Ectodermal cell (in vitro differentiated cells): Measurements from ENCODE around the gene NXF1. TPM values are rescaled to one million over a fixed set of nuclear protein-coding genes. Genes with fewer than 3 reads are reported as not detected.

ENCODE experiments used
- H3K27ac ChIP-seq: 2 replicates; pipeline ENCODE4 v1.7.0; 2013; ENCODE audit warnings: mild to moderate bottlenecking, low read depth, low read length; ENCODE audit not compliant: insufficient read depth, poor library complexity, severe bottlenecking
- H3K27me3 ChIP-seq: 2 replicates; pipeline ENCODE4 v1.7.0; 2013; ENCODE audit warnings: mild to moderate bottlenecking, low read length; ENCODE audit not compliant: insufficient read depth, control insufficient read depth, poor library complexity, severe bottlenecking
- H3K36me3 ChIP-seq: one replicate; pipeline ENCODE4 v1.7.0; 2013; ENCODE audit warnings: low read length; ENCODE audit not compliant: control insufficient read depth, insufficient read depth
- H3K4me1 ChIP-seq: one replicate; pipeline ENCODE4 v1.7.0; 2013; ENCODE audit warnings: low read length; ENCODE audit not compliant: control insufficient read depth, insufficient read depth
- H3K4me3 ChIP-seq: 2 replicates; pipeline ENCODE4 v1.7.0; 2013; ENCODE audit warnings: low read depth, low read length, control low read depth; ENCODE audit not compliant: insufficient read depth
- H3K9me3 ChIP-seq: 2 replicates; pipeline ENCODE4 v1.7.0; 2013; ENCODE audit warnings: mild to moderate bottlenecking, low read length, moderate library complexity; ENCODE audit not compliant: control insufficient read depth
- WGBS, 2 experiments: methylation state at CpG; one replicate each; pipeline ENCODE4 v1.1.7; 2013; ENCODE audit warnings: missing lambda C conversion rate in 2 of 2; 5-methylcytosine and 5-hydroxymethylcytosine counted together
- polyA plus RNA-seq, 4 experiments: library from polyadenylated mRNA; stranded (reverse); fragments of 50-300 nt; gene quantifications; one replicate each; pipeline ENCODE4 v1.2.3, GENCODE V29; 2013

Gene NXF1
- polyA plus RNA-seq (2013, experiment 1 of 4): 77.1 TPM
- polyA plus RNA-seq (2013, experiment 2 of 4): 93.5 TPM
- 67.9 TPM for polyA plus RNA-seq (2013, experiment 3 of 4)
- polyA plus RNA-seq (2013, experiment 4 of 4): 74.0 TPM

DNA sequence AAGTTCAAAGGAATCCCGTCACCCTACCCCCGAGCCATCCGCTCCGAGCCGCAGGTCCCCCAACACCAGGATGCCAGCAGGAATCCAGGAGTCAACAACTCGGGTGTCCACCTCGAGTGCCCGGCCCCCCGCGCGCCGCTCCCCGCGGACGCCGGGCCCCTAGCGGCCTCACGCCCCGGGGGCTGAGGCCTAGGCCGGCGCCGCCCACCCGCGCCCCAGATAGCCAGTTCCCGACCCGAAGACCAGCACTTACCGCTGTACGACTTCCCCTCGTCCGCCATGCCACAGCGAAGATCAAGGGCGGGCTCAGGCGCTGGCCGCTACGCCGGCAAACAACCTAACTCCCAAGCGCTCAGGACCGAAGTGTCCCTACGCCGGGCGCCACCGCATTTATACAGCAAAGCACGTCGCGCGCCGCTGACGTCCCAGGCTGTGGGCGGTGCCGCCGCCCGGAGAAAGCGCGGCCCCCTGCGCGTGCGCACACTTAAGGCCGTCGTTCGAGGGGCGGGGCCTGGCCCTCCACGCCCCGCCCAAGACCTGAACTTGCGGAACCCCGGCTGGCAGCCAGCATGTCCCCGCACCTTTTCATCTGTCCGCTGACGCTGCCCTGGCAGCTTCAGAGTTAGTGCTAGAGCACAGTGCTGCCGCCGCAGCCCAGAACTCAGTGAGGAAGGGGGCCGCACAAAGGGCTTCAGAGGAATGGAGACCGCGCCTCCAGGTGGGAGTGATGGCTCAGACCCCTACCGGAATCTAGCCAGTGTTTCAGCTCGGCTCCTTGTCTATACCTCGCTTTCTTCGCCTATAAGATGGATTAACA, at the start of gene NXF1:
TSS of gene NXF1 (minus strand) at position 365 of the 817 bp plus-strand sequence. CDS start at position 281, 84 bp downstream.
- Histone ChIP-seq H3K27ac (peak within 1 kb of the TSS; percentile 61), H3K36me3 (peaks cover 24% of the 10 kb centered on the region), H3K4me3 (peak within 1 kb of the TSS; percentile 95), H3K9me3 (no peaks in the 10 kb centered on the region), H3K27me3 (no peaks in the 10 kb centered on the region), H3K4me1 (peaks cover 10% of the 10 kb centered on the region)
- 1% methylated on average over 77 of the region's 77 CpGs for WGBS, 2 experiments

DNA sequence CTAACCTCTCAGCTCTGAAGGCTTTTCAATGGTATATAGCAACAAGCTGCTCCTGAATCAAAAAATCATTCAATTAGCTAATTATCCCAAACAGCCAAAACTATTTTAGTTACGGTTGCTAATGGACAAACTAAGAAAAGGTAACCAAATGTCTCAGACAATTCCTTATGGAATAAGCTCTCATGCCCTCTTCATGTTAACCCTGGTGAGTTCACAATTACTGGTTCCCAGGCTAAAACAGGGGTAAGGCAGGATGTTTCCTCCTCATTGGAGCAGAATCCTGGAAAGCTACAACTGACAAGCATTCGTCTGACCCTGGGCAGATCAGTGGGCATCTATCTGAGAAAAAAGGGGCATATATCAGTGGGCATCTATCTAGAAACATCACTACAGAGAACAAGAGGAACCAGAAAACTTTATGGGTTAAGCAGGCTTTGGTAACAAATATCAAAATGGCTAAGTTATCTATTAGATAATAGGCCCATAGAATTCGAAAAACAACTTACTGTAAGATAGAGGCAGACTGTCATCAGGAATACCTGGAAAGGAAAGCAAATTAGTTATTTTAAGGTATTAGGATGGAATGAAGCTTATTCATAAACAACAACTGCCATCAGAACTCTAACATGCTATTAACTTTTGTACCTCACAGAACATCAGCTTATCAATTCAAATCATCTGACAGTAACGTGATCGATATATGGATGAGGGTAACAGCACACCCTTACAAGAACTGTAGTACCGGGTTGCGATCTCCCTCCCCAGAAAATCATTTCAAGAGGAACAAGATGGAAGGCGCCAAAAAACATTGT, 49.0 kb upstream of the NXF1 start:
- Histone ChIP-seq H3K36me3 (peaks cover 34% of the 10 kb centered on the region), H3K27me3 (no peaks in the 10 kb centered on the region), H3K4me1 (peaks cover 21% of the 10 kb centered on the region), H3K27ac (no peak overlapping the region), H3K4me3 (peak overlapping the region; percentile 98), H3K9me3 (no peaks in the 10 kb centered on the region)
- WGBS, 2 experiments: 6 to 8% methylated on average over 8 of the region's 8 CpGs

DNA sequence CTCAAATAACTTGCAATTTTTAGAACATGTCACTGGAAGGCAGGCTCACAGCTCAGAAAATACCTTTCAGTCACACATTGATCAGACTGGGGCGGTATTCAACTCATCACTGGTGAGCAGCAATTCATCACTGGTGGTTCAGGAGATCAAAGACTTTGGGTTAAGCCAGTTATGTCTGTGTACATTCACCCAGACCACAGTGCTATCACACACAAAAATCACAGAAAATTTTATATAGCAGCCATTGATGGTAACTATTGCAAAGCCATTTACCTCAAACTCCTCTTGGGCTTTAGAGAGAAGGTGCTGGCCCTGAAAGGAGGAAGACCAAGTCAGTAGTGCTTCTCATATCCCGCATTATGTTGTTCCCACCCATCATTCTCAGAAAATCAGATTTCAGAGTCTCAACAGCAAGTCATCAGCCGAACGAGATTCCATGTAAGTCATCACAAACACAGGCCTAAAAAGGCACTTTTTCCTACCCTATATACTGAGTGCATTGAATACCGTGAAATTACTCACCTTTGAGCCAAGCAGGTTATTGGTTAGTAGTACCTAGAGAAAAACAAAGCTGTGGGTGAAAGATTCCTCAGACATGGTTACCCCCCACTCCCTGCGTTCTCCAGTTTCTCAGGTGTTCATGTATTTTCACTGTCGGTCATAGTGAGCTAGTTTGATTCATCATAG, 48.2 kb upstream of the NXF1 start:
- 57 to 62% methylated on average over 7 of the region's 7 CpGs for WGBS, 2 experiments
- no peaks in the 10 kb centered on the region for H3K9me3 ChIP-seq
- peaks cover 21% of the 10 kb centered on the region for H3K4me1 ChIP-seq
- H3K36me3 ChIP-seq: peaks cover 34% of the 10 kb centered on the region
- peak overlapping the region; percentile 19 for H3K27ac ChIP-seq
- H3K4me3 ChIP-seq: peak overlapping the region; percentile 98
- H3K27me3 ChIP-seq: no peaks in the 10 kb centered on the region

DNA sequence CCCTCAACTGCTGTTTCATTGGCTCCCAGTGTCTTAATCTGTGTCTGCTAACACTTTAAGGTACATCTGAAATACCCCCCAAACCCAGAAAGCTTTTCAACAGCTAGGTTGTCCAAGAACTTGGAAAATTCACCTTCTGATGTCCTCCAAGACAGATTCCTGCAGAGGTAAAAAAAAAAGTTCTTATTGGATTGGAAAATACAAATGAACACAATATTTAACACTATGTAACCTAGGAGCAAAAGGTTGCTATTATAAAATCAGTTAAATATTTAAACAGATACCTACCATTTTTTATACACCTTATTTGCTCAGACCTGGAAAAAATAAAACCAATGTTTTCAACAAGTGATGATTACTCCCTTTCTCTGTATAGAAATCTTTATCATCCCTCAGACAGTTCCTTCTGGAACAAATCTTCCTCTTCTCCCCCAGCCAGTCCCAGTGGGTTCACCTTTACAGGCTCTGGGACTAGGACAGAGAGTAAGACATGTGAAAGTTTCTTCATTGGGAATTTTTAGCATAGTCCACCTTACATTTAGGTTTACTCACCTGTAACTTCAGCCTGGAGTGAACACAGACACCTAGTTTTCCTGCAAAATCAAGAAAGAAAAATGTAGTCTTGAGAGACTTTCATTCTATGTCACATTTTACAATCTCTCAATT, 47.4 kb upstream of the NXF1 start:
- Histone ChIP-seq H3K27ac (no peak overlapping the region), H3K4me3 (peak overlapping the region; percentile 98), H3K27me3 (no peaks in the 10 kb centered on the region), H3K4me1 (peaks cover 13% of the 10 kb centered on the region), H3K36me3 (peaks cover 34% of the 10 kb centered on the region), H3K9me3 (no peaks in the 10 kb centered on the region)

DNA sequence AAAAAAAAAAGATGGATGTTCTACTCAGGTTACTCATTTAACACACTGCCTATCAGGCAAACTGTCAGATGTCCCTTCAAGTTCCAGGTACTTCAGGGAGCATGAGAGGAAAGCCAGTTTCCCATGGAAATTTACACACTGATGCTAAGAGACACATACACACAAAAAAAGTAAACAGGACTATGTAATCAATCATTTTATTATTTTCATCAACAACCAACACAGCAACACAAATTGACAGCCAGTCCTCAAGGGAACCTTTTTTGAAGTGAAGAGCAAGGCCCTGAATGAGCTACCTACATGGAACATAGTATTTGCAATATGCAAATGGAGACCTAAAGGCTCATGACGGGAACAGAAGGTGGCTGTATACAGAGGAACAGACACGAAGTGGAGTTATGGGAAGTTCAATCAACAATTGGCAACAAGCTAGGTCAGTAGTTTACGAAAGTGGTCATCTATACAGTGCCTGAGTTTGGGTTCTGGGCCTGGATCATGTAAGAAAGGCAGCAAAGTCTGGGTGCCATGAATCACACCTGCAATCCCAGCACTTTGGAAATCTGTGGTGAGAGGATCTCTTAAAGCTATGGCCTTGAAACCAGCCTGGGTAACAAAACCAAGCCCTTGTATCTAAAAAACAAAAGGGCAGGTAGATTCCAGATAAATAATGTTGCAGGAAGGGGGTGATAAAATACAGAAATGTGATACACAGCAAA, 46.7 kb upstream of the NXF1 start:
- Histone ChIP-seq H3K9me3 (no peaks in the 10 kb centered on the region), H3K4me1 (peaks cover 13% of the 10 kb centered on the region), H3K4me3 (no peak overlapping the region), H3K27me3 (no peaks in the 10 kb centered on the region), H3K36me3 (peaks cover 34% of the 10 kb centered on the region), H3K27ac (no peak overlapping the region)
- 65 to 72% methylated on average over 3 of the region's 3 CpGs for WGBS, 2 experiments

DNA sequence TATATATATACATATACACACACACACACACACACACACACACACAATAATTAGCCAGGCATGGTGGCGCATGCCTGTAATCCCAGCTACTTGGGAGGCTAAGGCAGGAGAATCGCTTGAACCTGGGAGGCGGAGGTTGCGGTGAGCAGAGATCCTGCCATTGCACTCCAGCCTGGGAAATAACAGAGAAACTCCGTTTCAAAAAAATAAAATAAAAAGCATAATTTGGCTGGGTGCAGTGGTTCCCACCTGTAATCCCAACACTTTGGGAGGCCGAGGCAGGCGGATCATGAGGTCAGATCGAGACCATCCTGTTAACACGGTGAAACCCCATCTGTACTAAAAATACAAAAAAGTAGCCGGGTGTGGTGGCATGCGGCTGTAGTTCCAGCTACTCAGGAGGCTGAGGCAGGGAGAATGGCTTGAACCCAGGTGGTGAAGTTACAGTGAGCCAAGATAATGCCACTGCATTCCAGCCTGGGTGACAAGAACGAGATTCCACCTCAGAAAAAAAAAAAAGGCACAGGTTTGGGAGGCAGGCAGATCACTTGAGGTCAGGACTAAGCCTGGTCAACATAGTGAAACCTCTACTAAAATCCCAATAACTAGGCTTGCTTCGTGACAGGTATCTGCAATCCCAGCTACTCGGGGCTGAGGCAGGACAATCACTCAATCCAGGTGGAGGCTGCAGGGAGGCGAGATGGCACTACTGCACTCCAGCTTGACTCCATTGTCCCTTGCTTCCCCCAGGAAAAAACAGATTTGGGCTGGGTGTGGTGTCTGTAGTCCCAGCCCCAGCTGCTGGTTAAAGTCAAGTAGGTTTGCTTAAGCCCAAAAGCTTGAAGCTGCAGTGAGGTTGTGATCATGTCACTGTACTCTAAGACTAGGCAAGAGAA, 45.9 kb upstream of the NXF1 start:
- H3K27me3 ChIP-seq: no peaks in the 10 kb centered on the region
- no peak overlapping the region for H3K4me3 ChIP-seq
- 44 to 48% methylated on average over 15 of the region's 15 CpGs for WGBS, 2 experiments
- H3K36me3 ChIP-seq: peaks cover 34% of the 10 kb centered on the region
- no peak overlapping the region for H3K27ac ChIP-seq
- no peaks in the 10 kb centered on the region for H3K9me3 ChIP-seq
- H3K4me1 ChIP-seq: peaks cover 13% of the 10 kb centered on the region

DNA sequence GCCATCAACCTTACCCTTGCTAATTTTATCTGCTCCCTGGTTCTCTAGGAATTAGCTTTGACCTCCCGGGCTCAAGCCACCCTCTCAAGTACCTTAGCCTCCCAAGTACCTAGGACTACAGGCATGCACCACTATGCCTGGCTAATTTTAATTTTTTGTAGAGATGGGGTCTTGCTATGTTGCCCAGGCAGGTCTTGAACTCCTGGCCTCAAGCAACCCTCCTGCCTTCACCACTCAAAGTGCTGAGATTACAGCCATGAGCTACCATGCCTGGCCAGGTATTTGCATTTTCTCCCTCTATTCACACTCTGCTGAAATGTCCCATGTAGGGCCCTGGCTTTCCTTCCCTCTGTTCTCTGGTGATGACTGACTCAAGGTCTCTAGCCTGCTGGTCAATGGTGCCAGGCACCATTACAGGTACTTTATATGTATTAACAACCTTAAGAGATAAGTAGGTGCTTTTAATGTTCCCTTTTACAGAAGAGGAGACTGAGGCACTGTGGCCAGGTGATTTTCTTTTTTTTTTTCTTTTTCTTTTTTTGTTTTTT, 42.6 kb upstream of the NXF1 start:
- Histone ChIP-seq H3K4me1 (peaks cover 5% of the 10 kb centered on the region), H3K27ac (no peak overlapping the region), H3K4me3 (no peak overlapping the region), H3K27me3 (no peaks in the 10 kb centered on the region), H3K9me3 (no peaks in the 10 kb centered on the region), H3K36me3 (peaks cover 11% of the 10 kb centered on the region)
- WGBS, 2 experiments: 75 to 94% methylated on average over 1 of the region's 1 CpG

DNA sequence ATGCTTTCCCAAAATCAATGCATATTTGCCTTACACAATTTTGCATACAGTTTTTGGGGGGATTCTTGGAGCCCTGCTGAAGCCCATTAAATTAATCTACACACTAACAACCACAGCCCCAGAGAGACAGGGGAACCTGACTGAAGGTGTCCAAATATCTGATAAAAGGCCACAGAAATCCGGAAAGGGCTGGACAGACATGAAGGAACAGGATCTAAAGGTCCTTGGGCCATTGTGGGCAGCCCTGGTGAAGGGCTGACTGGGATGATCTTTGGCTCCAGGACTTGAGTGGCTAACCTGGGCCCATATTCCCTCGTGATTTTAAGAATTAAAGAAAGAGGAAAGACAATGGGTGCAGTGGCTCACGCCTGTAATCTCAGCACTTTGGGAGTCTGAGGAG, 40.9 kb upstream of the NXF1 start:
- WGBS, 2 experiments: 90 to 91% methylated on average over 3 of the region's 3 CpGs
- H3K27me3 ChIP-seq: no peaks in the 10 kb centered on the region

More for the DNA sequence above, 40.9 kb upstream of the NXF1 start:
- Histone ChIP-seq H3K4me1 (peaks cover 9% of the 10 kb centered on the region), H3K27ac (no peak overlapping the region), H3K9me3 (no peaks in the 10 kb centered on the region), H3K4me3 (no peak overlapping the region), H3K36me3 (no peaks in the 10 kb centered on the region)
